K562 (cell line): ENCODE data around the gene AAMDC. TPM values are rescaled to one million over a fixed set of nuclear protein-coding genes. Genes with fewer than 3 reads are reported as not detected.
"Not testable (repeated sequence)": the region's sequence is repeated elsewhere in the genome, so short reads cannot be mapped to it uniquely, and the experiment has no call there.

Experiments
- ATAC-seq: fragments of 200-7000 bp; cut with Tn5 transposase; 3 replicates; pipeline ENCODE4 v1.9.1; 2020; ENCODE audit warnings: moderate library complexity
- BruUV-seq: library from RNA; stranded (reverse); fragments of 400-500 nt; replicated peaks from 2 replicates; lab custom pipeline; 2021; lab: Mats Ljungman, UMichigan
- CTCF ChIA-PET: fragments of 300-600 bp; formaldehyde crosslinking; extraction: SDS; loops from one replicate; lab custom pipeline; 2021; ENCODE audit warnings: low intra/inter-chr PET ratio; lab: Yijun Ruan, JAX
- POLR2A ChIA-PET: fragments of 300-600, 350-650 bp; sonication (Branson Sonifier 250); formaldehyde crosslinking; extraction: SDS; loops from one replicate; lab custom pipeline; 2021; ENCODE audit warnings: antibody characterized with exemption, inconsistent platforms; lab: Yijun Ruan, JAX
- DNase-seq, 4 experiments: peaks; one replicate each; pipeline versions ENCODE4 v3.0.0 to v3.0.0-alpha.2; 2011 to 2018; ENCODE audit warnings: low spot score in 3 of 4, mixed read lengths in 3 of 4; ENCODE audit errors: extremely low read depth in 1 of 4
- FAIRE-seq: peaks from 2 replicates; lab custom pipeline; 2011; peaks lifted over from hg19 to GRCh38; lab: Jason Lieb, UNC
- H2AFZ ChIP-seq: 2 replicates; pipeline ENCODE4 v1.6.0; 2011; ENCODE audit warnings: low read depth, low read length, control low read depth, inconsistent platforms
- H3K27ac ChIP-seq: fragments of 200-600 bp; 3 replicates; pipeline ENCODE4 v1.8.0; 2011; ENCODE audit warnings: low read depth, mild to moderate bottlenecking, control low read depth, inconsistent platforms, low read length, moderate library complexity, mixed read lengths; ENCODE audit errors: extremely low read depth
- H3K27me3 ChIP-seq, 2 experiments: fragments of 300-600 bp in 1 of 2; 2 replicates in 1 of 2; 3 replicates in 1 of 2; pipeline versions ENCODE4 v1.6.0 to v1.8.0; 2011; ENCODE audit warnings: inconsistent platforms in 2 of 2, low read length in 2 of 2, mild to moderate bottlenecking in 1 of 2, mixed read lengths in 1 of 2, moderate library complexity in 1 of 2; ENCODE audit not compliant: control insufficient read depth in 2 of 2, insufficient read depth in 2 of 2
- H3K36me3 ChIP-seq: fragments of 300-600 bp; 3 replicates; pipeline ENCODE4 v1.8.0; 2011; ENCODE audit warnings: mild to moderate bottlenecking, low read length, inconsistent platforms; ENCODE audit not compliant: control insufficient read depth, insufficient read depth
- H3K4me1 ChIP-seq, 2 experiments: fragments of 200-600 bp in 1 of 2; replicated peaks in 1 of 2; 2 replicates in 1 of 2; 3 replicates in 1 of 2; pipeline versions ENCODE4 v1.5.1 to v1.8.0; 2011; ENCODE audit warnings: inconsistent platforms in 2 of 2, low read length in 2 of 2, mild to moderate bottlenecking in 1 of 2, mixed read lengths in 1 of 2, moderate library complexity in 1 of 2; ENCODE audit not compliant: control insufficient read depth in 2 of 2, insufficient read depth in 2 of 2
- H3K4me2 ChIP-seq: 2 replicates; pipeline ENCODE4 v1.6.1; 2011; ENCODE audit warnings: low read length, control low read depth, inconsistent platforms, mixed read lengths; ENCODE audit not compliant: insufficient read depth
- H3K4me3 ChIP-seq: fragments of 200-600 bp; sonication (generic), shearing (Covaris generic); 2 replicates; pipeline ENCODE4 v1.5.1; 2016; ENCODE audit warnings: control low read depth, inconsistent platforms
- H3K79me2 ChIP-seq: fragments of 200-600 bp; 3 replicates; pipeline ENCODE4 v1.8.0; 2011; ENCODE audit warnings: low read length, inconsistent platforms; ENCODE audit not compliant: control insufficient read depth, insufficient read depth
- H3K9ac ChIP-seq, 2 experiments: 2 replicates each; pipeline versions ENCODE4 v1.6.0 to v1.6.1; 2011; ENCODE audit warnings: low read depth in 2 of 2, low read length in 2 of 2, control low read depth in 1 of 2, inconsistent platforms in 1 of 2, mild to moderate bottlenecking in 1 of 2, mixed read lengths in 1 of 2; ENCODE audit not compliant: insufficient read depth in 1 of 2
- H3K9me1 ChIP-seq: one replicate; pipeline ENCODE4 v1.6.0; 2011; ENCODE audit warnings: inconsistent platforms, mild to moderate bottlenecking, low read length, moderate library complexity; ENCODE audit not compliant: control insufficient read depth, insufficient read depth
- H3K9me3 ChIP-seq: replicated peaks from 2 replicates; pipeline ENCODE4 v1.5.1; 2011; ENCODE audit warnings: low read depth, low read length, inconsistent platforms; ENCODE audit not compliant: control insufficient read depth, insufficient read depth
- H4K20me1 ChIP-seq: replicated peaks from 2 replicates; pipeline ENCODE4 v1.6.1; 2011; ENCODE audit warnings: low read length, inconsistent platforms, mixed read lengths; ENCODE audit not compliant: control insufficient read depth, insufficient read depth
- WGBS: fragments of 100-300 bp; shearing (Covaris generic); methylation state at CpG from one replicate; pipeline ENCODE4 v1.1.6; 2016; ENCODE audit warnings: low coverage, mixed read lengths; ENCODE audit not compliant: insufficient coverage; ENCODE audit errors: missing lambda C conversion rate; 5-methylcytosine and 5-hydroxymethylcytosine counted together
- in situ Hi-C: fragments of 300-500 bp; cut with MboI; formaldehyde crosslinking; loops from 4 replicates; pipeline ENCODE4 v1.15.0; 2018; ENCODE audit warnings: inconsistent platforms, mixed read lengths
- intact Hi-C: fragments of 100-400 bp; cut with micrococcal nuclease; formaldehyde crosslinking; loops from 2 replicates; pipeline ENCODE4 v1.14.2; 2022
- polyA plus RNA-seq, 8 experiments: library from polyadenylated mRNA; depleted of rRNA in 4 of 8; stranded (reverse) in 5 of 8; unstranded in 3 of 8; fragments of >200 nt; fragmentation: Nextera tagmentation in 2 of 8; fragmentation: Illumina TruSeq in 1 of 8; extraction: Ambion mirVana in 2 of 8; extraction: Trizol in 1 of 8; gene quantifications; 2 replicates each; pipeline versions ENCODE4 v1.2.1 to v1.2.3, GENCODE V29; 2011 to 2014; ENCODE audit warnings: inconsistent platforms in 1 of 8, missing spikeins in 1 of 8
- total RNA-seq, 7 experiments: library from RNA; depleted of rRNA in 6 of 7; stranded (reverse); fragments of >200 nt in 6 of 7; fragmentation: Illumina TruSeq in 2 of 7; extraction: Trizol in 2 of 7; gene quantifications; 2 replicates each; pipeline versions ENCODE4 v1.2.1 to v1.2.3, GENCODE V29; 2011 to 2021; ENCODE audit warnings: low replicate concordance in 1 of 7

The AAMDC gene
- total and polyA plus RNA-seq, 9 of the 15 experiments (the other 6 are each of a cell fraction or from before 2014, with no cell fraction given): 10.4 to 40.6 (median 15.6) TPM

DNA sequence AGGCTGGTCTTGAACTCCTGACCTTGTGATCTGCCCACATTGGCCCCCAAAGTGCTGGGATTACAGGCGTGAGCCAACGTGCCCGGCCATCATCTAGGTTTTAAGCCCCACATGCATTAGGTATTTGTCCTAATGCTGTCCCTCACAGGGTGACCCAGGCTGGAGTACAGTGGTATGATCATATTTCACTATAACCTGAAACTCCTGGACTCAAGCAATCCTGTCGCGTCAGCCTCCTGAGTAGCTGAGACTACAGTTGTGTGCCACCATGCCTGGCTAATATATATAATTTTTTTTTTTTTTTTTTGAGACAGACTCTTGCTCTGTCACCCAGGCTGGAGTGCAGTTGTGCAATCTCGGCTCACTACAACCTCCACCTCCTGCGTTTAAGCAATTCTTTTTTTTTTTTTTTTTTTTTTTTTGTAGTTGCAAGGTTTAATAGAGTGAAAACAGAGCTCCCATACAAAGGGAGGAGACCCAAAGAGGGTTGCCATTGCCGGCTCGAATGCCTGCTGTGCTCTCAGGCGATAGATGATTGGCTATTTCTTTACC, 37.0 kb downstream of the AAMDC start:
- H3K9ac ChIP-seq, H3K4me1 ChIP-seq, H2AFZ ChIP-seq, H3K27ac ChIP-seq, H3K4me2 ChIP-seq, CTCF ChIA-PET, H3K36me3 ChIP-seq, in situ Hi-C loops, ATAC-seq, H3K9me1 ChIP-seq, BruUV-seq, H3K4me3 ChIP-seq, FAIRE-seq, H3K27me3 ChIP-seq, H3K79me2 ChIP-seq, intact Hi-C loops, H4K20me1 ChIP-seq, H3K9me3 ChIP-seq, POLR2A ChIA-PET, DNase-seq: not testable (repeated sequence)
- 47% methylated on average over 10 of the region's 10 CpGs for WGBS

DNA sequence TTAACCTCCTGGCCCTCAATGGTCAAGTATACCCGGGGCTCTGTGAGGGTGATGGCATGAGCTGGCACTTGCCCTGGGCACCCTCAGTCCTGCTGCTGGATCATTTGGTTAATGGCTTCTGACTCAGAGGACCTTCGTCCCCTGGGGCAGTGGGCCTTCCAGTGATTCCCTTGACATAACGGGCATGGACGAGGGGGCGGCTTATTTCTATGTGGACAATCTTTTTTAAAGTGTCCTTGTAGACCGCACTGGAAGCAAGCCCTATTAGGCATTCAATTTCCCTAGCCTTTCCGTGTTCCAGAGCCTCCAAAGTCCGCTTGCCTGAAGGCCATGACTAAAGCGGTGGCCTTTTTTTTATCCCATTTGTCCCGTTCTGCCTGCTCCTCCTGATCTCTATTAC, 40.5 kb downstream of the AAMDC start:
- DNase-seq, H3K27ac ChIP-seq, H3K9ac ChIP-seq, in situ Hi-C loops, H2AFZ ChIP-seq, intact Hi-C loops, H3K4me1 ChIP-seq, POLR2A ChIA-PET, H3K9me3 ChIP-seq, H3K4me2 ChIP-seq, H3K79me2 ChIP-seq, H3K27me3 ChIP-seq, H3K4me3 ChIP-seq, H3K9me1 ChIP-seq, FAIRE-seq, CTCF ChIA-PET, ATAC-seq, H3K36me3 ChIP-seq, H4K20me1 ChIP-seq, BruUV-seq: not testable (repeated sequence)
- WGBS: 55% methylated on average over 10 of the region's 10 CpGs
